Ramos (cell line): ENCODE measurements around the gene SELENOS.

Experiments
- in situ Hi-C: fragments of 300-500 bp; cut with MboI; formaldehyde crosslinking; loops from one replicate; pipeline ENCODE4 v1.14.3; 2022; ENCODE audit warnings: low sequenced_read_pairs; ENCODE audit not compliant: unreplicated experiment

The SELENOS gene

DNA sequence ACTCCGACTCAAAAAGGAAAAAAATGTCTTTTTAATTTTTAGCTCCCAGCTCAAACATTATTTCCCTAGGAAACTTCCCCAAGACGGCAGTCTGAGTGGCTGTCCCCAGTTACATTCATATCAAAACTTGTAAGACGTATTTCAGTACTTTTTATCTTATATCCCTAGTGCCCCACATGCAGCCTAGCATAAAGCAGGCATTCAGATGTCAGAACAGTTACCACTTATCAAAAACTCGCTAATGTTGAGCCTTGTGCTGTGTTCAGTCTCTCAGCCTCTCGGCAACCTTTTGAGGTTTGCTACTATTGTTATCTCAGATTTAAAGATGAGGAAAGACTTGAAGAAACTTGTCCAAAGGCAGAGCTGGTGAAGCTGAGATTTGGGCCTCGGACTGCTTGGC lies 6.6 kb upstream of the SELENOS start:
- in situ Hi-C loops, result no loop called here

DNA sequence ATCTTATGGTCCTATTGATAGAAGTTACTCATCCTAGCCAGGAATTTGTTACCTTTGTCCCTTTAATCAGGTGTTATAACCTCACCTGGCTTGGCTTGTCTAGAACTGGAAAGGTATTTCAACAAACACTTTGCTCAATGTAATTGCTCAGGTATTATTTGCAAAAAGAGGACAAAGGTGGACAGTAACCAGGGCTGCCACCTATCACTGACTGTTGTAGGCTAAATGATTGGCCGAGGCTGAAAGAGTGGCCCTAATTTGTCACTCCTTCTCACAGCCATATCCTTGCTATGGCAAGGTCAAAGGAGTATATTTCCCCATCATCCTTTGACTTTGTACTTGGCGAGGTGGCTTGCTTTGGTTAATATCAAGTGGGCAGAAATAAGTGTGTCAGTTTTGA lies 2.7 kb upstream of the SELENOS start:
- in situ Hi-C loops, result no loop called here

DNA sequence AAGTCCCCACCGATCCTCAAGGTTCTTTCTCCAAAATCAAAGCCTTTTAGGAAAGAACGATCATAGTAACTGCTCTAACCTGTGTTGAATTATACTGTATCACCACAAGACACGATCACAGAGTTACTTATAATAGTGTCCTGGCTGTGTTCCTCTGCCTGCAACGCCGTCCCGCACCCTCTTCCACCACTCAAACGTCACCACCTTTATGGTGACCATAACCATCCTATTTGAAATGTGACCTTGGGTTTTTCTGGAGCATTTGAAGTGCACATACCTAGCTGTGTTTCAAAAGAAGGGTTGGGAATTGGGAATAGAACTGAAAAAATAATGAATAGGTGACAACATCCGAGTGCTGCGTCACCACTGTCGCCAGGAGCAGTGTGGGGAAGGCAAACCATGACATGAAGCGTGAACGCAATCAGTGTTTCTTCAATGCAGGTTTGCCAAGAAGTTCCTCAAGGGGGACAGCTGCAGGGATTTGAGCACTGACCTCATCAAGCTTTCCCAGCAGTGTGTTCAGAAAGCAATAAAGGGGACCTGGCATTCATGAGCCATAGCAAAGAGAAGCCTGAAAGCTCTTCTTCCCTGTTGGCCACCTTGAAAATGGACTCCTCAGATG lies 769 bp upstream of the SELENOS start:
- in situ Hi-C loops, result no loop called here

DNA sequence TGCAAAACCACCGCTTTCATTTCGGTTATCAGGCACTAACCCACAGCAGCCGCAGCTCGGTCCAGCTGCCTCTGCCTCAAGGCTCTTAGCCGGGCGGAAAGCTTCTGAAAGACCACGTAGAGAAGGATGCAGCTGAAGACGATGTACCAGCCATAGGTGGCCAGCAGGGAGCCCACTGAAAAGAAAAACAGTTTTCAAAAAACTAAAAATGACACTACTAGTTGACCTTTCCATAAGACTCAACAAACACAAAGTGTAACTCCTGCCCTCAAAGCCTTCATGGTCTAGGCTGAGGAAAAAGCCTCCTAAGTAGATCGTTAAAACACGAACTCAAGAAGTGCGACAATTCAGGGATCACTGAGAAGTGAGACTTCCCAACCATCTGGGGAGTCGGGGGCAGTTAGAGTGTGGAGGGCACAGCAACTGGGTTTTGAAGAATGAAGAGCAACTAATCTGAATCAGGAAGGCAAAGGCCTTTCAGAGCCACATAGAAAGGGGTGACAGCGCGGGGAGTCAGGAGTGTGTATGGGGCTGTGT lies 716 bp downstream of the SELENOS start:
- in situ Hi-C loops, result no loop called here

DNA sequence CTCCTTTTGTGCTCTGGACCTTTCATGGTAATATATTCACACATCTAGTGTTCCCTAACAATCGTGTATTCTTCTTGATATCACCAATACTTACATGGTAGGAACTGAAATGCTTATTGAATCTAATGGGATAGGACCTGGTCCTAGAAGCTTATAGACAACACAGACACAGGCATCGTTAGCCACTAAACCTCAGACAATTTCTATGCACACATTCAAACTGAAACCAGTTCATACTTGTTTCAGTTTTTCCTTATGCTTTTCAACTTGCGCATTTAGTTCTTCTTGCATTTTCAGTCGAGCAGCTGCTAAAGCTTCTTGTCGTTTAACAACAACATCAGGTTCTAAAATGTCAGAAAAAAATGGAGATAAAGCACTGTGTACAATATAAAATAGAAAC lies 2.3 kb downstream of the SELENOS start:
- in situ Hi-C loops, result no loop called here

DNA sequence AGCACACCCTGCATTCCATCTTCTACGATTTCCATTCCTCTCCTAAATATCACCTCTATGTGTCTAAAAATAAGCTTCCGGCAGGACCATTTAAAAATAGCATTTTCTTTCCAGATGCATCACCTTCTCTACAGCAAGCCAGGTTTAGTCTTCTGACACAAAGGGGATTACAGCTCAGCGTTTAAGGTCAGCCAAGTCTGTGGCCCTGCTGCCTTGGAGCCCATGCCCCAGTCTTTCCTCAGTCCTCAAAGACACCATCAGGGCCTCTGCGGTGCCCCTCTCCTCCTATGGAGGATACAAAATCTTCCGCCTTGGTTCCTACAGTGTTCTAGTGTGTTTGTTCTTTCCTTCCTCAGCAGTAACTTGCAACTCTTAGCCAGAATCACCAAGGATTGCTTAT lies 3.8 kb downstream of the SELENOS start:
- in situ Hi-C loops, result loop anchor here (25.0 kb wide), 1 partner anchor 361 kb away; the partner anchor contains the start of gene LRRK1

DNA sequence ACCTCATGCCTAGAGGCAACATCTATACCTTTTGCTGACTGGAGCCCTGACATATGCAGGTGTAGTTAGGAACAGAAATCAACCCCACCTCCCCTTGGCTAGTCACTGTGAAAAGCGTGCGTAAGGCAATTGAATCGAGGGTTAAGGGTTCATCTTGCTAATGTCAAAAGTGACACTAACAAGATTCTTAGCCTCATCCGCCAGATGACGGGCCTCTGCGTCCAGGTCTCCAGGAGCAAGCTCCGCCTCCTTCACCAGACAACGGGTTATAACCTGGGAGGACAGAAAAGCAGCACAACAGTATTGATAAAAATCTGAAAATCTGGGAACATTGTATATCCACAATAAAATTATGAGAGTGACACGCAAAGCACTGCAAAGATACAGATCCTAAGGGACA lies 4.7 kb downstream of the SELENOS start:
- in situ Hi-C loops, result loop anchor here (25.0 kb wide), 1 partner anchor 360 kb away; the partner anchor contains the start of gene LRRK1

DNA sequence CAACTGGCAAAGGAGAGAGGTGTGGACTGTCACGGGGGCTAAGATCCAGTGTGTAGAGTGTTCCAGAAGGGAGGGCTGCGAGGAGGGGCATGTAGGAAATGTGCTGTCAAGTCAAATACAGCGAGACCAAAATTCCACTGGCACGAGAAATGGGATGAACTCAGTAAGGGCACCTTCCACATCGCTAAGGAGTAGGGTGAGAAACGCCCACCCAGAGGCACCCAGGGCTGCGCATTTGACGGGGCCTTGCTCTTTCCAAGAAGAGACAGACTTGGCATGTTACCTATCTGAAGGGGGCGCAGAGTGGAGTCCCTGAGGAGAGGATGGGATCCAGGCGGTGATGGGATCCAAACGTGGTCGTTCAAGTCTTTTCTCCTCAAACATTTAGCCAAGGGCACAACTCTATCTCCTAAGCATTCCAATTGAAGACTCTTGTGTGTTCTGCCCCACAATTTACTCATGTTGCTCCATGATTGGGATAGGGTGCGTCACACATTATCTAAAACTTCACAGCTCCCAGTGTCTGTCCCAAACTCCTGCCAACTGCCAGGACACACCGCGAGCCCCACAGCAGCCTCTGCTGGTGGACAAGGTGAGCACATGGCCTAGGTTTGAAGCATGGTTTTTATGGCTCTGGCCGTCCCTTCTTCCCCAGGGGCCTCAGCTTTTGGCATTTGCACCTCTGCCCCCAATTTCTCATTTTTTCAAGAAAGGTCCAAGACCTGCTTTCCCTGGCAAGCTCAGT lies 7.6 kb downstream of the SELENOS start:
- in situ Hi-C loops, result loop anchor here (10.0 to 25.0 kb wide), 2 partner anchors 357 to 665 kb away; partner anchors contain the start of genes ASB7, LINS1 and LRRK1

DNA sequence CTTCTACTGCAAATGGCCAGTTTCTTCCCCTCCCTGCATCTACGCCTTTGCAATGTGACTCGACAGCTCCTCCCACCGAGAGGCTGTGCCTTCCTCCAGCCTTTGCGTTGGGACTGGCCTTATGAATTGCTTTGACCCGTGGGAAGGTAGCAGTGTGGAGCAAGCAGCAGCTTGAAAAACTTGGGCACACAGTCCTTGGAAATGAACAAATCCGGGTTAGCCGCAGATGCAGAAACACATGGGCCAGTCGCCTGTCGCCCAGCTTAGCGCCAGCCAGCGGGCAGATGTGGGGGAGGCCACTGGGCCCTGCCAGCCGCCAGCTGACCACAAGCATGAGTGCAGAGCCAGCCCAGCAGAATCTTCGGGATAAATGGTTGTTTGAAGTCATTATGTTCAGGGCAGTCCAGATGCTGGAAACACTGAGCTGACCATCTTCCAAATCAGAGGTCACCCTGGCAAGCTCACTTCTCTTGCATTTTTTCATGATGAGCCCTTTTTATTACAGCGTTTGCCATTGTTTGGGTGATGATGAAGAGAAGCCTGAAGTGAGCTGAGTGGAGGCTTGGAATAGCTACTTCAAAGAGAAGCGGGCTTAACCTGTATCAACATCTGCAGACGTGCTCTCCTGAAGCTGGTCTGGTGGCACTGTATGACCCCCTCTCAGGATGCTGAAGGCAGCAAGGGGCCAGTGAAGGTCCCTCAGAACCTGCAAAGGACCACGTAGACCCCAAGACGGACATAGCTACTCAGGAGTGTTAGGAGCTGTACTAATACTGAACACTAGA lies 9.8 kb downstream of the SELENOS start:
- in situ Hi-C loops, result loop anchor here (10.0 to 25.0 kb wide), 2 partner anchors 355 to 663 kb away; partner anchors contain the start of genes ASB7, LINS1 and LRRK1

DNA sequence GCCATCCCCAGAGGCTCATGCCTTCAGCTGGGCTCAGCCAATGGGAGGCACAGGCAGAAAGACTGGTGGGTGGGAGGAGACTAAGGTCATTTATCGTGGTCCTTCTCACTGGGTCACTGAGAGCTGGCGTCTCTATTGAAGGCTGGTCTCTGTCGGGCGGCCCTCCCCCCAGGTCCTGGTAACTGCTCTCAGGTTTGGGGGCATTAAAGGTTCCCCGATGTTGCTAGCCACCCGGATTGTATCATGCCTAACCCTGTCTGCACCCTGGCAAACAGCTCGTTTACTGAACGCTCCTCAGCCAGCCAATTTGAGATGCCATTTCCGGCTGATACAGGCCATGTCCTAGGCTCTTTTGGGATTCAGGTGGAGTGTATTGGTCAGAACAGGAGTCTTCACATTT lies 10.5 kb downstream of the SELENOS start:
- in situ Hi-C loops, result loop anchor here (10.0 to 25.0 kb wide), 2 partner anchors 354 to 662 kb away; partner anchors contain the start of genes ASB7, LINS1 and LRRK1

DNA sequence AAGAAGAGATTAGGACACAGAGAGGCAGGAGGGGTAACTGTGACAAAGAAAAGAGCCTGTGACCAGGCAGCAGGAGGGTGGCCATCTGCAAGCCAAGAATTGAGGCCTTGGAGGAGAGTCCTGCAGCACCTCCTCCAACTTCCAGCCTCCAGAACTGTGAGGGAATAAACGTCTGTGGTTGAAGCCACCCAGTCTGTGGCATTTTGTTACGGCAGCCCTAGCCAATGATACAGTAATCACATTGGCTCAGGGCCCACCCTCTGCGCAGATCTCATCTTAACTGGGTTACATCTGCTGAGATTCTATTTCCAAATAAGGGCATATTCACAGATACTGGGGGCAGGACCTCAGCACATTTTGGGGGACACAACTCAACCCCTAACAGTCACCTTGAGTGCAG lies 11.3 kb downstream of the SELENOS start:
- in situ Hi-C loops, result loop anchor here (10.0 to 25.0 kb wide), 2 partner anchors 354 to 661 kb away; partner anchors contain the start of genes ASB7, LINS1 and LRRK1

DNA sequence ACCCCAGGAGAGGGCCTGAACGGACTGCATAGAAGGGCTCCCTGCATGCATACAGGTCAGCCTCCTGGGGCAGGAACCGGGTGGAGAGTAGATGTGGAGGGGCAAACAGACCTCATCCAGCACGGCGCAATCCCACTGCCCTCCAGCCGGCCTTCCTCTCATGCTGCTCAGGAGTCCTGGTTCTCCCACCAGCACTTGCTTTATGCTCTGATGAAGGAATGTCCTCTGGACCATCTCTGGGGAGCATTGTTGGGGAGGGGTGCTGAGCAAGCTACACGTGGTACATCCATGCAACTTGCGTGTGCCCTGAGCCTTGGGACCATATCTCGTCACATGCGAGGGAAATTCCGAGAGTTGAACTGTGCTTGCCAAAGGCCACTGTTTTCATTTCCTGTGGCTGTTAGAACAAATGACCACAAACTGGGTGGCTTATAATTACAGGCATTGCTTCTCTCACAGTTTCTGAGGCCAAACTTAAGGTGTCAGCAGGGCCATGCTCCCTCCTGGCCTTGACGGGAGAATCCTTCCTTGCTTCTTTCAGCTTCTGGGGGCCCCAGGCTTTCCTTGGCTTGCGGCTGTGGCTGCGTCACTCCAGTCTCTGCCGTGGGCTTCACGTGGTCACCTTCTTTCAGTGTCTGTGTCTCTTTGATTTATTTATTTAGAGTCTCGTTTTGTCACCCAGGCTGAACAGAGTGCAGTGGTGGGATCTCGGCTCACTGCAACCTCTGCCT lies 12.2 kb downstream of the SELENOS start:
- in situ Hi-C loops, result loop anchor here (5.0 to 25.0 kb wide), 3 partner anchors 178 to 660 kb away; partner anchors contain the start of genes ASB7, LINS1 and LRRK1

DNA sequence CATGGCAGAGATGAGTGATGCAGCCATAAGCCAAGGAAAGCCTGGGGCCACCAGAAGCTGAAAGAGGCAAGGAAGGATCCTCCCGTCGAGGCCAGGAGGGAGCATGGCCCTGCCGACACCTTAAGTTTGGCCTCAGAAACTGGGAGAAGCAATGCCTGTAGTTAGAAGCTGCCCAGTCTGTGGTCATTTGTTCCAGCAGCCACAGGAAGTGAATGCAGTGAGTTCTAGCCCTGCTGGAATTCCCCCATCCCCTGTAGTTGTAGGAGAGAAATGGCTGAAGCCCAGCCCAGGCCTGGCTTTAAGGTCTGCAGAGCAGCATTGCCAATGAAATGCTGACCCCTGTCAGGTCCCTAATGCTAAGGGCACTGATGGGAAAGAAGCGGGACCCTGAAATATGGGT lies 13.3 kb downstream of the SELENOS start:
- in situ Hi-C loops, result loop anchor here (5.0 to 25.0 kb wide), 3 partner anchors 177 to 659 kb away; partner anchors contain the start of genes ASB7, LINS1 and LRRK1

DNA sequence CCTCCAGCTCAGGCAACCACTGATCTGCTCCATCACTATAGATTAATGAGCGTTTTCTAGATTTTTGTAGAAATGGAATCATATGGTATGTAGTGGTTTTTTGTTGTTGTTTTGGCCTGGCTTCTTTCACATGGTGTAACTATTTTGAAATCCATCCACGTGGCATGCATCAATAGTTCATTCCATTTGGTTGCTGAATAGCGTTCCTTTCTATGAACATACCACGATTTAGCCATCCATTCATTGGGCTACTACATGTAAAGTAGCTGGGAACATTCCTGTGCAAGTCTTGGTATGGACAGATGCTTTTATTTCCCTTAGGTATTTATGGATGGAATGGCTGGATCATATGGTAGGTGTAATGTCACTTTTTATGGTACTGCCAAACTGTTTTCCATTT lies 14.7 kb downstream of the SELENOS start:
- in situ Hi-C loops, result loop anchor here (5.0 to 25.0 kb wide), 3 partner anchors 175 to 658 kb away; partner anchors contain the start of genes ASB7, LINS1 and LRRK1

DNA sequence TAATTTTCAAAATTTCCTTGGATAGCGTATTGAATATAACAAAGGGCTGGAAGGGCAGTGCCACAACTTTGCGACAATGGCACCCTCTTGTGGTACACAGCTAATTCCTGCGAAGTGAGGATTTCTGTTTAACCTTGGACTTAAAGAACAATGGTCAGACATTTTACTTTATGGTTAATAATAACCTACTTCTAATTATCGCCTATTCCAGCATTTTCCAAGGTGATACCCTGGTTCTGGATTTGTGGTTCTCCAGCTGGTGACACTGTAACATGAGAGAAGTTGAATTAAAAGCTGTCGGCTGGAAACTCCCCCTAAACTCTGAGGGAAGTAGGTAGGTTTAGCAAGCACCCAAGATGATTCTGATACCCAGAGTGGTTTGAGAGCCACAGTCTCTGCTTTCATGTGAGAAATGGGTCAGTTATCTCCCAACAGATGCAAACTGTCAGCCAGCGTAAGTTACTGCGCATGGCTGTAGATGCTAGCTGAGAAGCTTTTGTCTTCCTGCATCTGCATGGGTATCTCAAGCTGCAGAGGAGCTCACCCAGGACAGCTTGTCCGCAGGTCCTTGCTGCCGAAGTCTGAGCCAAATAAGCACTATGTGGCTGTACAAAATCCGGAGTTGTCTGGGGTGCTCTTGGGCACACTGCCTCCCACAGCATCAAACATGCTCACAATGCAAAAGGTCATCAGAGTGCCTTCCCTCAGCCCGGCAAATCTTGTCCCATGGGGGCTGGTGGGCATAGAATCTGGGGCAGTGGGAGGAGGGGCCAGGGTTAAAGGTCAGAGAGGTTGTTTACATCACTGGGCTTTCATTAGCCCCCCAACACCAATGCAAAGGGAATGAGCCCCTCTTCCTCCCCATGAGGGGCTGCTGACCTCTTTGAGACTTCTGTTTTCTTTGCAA lies 18.8 kb downstream of the SELENOS start:
- in situ Hi-C loops, result loop anchor here (25.0 kb wide), 1 partner anchor 346 kb away; the partner anchor contains the start of gene LRRK1

DNA sequence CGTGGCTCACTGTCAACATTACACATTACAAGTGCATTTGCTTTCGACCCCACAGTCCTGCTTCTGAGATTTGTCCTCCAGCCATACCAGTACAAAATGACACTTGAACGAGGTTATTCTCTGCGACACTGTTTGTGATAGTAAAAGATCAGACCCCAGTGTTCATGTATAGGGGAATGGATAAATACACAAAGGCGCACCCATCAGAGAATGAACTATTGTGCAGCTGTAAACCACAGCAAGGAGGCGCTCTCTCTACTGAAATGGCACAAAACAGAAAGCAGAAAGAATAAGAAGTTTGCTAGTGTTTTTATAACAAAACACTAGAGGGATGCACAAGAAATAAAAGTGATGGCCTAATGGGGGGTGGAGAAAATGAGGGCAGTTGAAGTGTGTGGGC lies 20.5 kb downstream of the SELENOS start:
- in situ Hi-C loops, result loop anchor here (25.0 kb wide), 1 partner anchor 344 kb away; the partner anchor contains the start of gene LRRK1

DNA sequence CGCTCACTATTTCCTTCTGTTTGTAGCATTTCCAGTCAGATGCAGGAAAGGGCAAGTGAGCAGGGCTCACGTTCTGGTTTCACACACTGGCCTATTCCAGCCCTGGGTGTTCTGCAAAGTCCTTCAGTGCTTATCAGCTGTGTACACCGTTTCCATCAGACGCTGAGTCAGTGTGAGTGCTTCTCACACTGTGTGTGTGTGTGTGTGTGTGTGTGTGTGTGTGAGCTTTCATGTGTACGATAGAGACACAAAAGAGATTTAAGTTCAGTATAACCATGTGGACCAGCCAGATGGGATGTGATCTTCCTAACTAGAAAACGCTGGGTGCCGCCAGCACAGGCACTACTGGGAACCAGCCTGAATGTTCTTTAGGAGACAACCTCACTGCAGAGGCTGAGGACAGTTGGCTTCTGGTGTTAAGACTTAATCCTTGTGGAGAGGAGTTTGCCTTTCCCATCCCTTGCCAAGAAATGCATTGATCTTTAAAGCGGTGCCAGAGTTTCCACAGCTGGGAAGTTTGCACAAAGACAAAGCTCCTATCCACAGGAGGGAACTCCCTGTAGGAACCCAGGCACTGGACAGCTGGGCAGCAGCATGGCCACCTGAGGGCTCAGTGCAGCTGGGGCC lies 21.6 kb downstream of the SELENOS start:
- in situ Hi-C loops, result loop anchor here (25.0 kb wide), 1 partner anchor 343 kb away; the partner anchor contains the start of gene LRRK1

DNA sequence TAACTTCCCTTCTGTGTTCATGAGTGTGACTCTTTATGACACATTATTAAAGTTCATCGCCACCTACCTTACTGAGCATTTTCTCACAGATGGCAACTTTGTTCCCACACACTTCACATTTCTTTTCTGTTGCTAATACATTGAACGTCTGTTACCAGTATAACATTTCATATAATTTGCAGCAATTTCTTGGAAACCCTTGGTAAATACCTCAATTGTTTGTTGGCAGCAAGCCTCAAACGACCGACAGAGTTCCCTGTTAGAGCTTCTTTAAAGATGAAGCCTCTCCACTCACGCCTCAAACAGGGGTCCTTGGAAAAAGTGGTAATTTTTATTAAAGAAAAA lies 22.3 kb downstream of the SELENOS start:
- in situ Hi-C loops, result loop anchor here (25.0 kb wide), 1 partner anchor 343 kb away; the partner anchor contains the start of gene LRRK1
